ENCODE measurements around the gene RTP3.

The RTP3 gene

DNA sequence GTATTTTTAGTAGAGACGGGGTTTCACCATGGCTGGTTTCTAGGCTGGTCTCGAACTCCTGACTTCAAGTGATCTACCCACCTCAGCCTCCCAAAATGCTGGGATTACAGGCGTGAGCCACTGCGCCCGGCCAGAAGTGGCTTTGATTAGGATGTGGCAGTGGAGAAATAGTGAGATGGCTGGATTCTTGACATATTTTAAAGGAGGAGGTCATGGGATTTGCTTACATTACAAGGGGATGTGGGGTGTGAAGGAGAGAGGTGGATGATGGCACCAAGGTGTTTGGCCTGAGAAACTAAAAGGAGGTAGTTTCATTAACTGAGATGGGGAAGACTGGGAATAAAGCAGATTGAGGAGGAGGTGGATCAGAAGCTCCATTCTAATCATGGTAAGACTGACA, 18.1 kb upstream of the RTP3 start:
- H3K4me3 ChIP-seq (ENCODE audit: low read depth, low read length) = no peak overlapping the region
- ChIA-PET POLR2A (no interaction called here), CTCF (interaction anchor here (1.0 to 14.4 kb wide), 3 partner anchors 10 to 430 kb away, joined by 3 to 418 read pairs (median 23); no protein-coding TSS in a partner anchor)
- DNase-seq (ENCODE audit: low read depth, low spot score) = no peak
- TF ChIP-seq, protein P1, sequence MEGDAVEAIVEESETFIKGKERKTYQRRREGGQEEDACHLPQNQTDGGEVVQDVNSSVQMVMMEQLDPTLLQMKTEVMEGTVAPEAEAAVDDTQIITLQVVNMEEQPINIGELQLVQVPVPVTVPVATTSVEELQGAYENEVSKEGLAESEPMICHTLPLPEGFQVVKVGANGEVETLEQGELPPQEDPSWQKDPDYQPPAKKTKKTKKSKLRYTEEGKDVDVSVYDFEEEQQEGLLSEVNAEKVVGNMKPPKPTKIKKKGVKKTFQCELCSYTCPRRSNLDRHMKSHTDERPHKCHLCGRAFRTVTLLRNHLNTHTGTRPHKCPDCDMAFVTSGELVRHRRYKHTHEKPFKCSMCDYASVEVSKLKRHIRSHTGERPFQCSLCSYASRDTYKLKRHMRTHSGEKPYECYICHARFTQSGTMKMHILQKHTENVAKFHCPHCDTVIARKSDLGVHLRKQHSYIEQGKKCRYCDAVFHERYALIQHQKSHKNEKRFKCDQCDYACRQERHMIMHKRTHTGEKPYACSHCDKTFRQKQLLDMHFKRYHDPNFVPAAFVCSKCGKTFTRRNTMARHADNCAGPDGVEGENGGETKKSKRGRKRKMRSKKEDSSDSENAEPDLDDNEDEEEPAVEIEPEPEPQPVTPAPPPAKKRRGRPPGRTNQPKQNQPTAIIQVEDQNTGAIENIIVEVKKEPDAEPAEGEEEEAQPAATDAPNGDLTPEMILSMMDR (IDR thresholded peaks at IDR 0.05; ENCODE audit: insufficient read depth, low read length, missing control alignments) = no peak

DNA sequence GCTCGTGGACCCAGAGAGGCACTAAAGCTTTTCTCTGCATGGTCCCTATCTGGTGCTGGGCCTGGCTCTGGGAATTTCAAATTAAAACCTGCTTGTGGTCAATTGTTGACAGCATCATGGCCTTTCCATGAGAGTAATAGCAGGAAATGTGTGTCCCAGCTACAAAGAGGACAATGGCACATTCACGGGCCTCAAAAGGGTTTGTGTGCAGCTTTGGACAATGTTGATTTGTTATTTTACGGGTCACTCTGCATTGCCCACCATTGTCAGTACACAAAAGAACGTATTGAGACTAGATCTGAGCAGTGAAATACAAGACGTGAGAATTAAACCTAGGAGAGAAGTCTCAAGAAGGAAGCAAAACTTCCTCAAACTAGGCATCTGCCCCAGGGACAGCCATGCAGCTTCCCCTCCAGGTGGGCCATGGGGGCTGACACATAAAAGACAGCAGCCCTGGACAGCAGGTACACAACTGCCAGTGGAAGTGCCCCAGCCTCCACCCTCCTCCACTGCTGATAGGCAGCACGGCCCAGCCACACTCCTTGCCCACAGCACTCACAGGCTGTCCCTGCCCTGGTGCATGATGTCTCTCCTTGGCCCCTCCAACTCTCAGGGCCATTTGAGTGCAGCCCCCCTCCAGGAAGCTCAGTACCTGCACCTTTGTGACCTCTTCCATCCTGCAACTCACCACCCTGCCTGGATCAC, 17.1 kb upstream of the RTP3 start:
- ChIA-PET POLR2A (no interaction called here), CTCF (interaction anchor here (1.0 to 14.4 kb wide), 3 partner anchors 9 to 429 kb away, joined by 3 to 418 read pairs (median 23); no protein-coding TSS in a partner anchor)
- no peak for DNase-seq (ENCODE audit: low read depth, low spot score)
- TF ChIP-seq, protein P1 (IDR thresholded peaks at IDR 0.05; ENCODE audit: insufficient read depth, low read length, missing control alignments) = no peak
- no peak overlapping the region for H3K4me3 ChIP-seq (ENCODE audit: low read depth, low read length)

- H3K4me3 ChIP-seq (ENCODE audit: low read depth, low read length) = no peak overlapping the region
- ChIA-PET POLR2A (no interaction called here), CTCF (interaction anchor here (2.2 to 14.4 kb wide), 2 partner anchors 8 to 150 kb away, joined by 23 to 418 read pairs; no protein-coding TSS in a partner anchor)
- DNase-seq (ENCODE audit: low read depth, low spot score) = no peak
- TF ChIP-seq, protein P1 (IDR thresholded peaks at IDR 0.05; ENCODE audit: insufficient read depth, low read length, missing control alignments) = no peak
Observed at GRCh38 chr3:46481636-46482035, 16.1 kb upstream of the RTP3 start.

- DNase-seq (ENCODE audit: low read depth, low spot score) = no peak
- CTCF ChIA-PET = interaction anchor here (1.0 to 14.4 kb wide), 2 partner anchors 76 to 149 kb away, joined by 3 to 418 read pairs; no protein-coding TSS in a partner anchor
- POLR2A ChIA-PET = no interaction called here
- TF ChIP-seq, protein P1 (IDR thresholded peaks at IDR 0.05; ENCODE audit: insufficient read depth, low read length, missing control alignments) = no peak
- no peak overlapping the region for H3K4me3 ChIP-seq (ENCODE audit: low read depth, low read length)
Observed at GRCh38 chr3:46482632-46483350, 15.0 kb upstream of the RTP3 start.

GRCh38 chr3:46483825-46484224, 14.0 kb upstream of the RTP3 start:
- CTCF ChIA-PET = interaction anchor here (0.7 to 14.4 kb wide), 5 partner anchors 8 to 148 kb away, joined by 3 to 418 read pairs (median 3); no protein-coding TSS in a partner anchor
- POLR2A ChIA-PET = no interaction called here

More at GRCh38 chr3:46483825-46484224, 14.0 kb upstream of the RTP3 start:
- TF ChIP-seq, protein P1 (IDR thresholded peaks at IDR 0.05; ENCODE audit: insufficient read depth, low read length, missing control alignments) = no peak
- H3K4me3 ChIP-seq (ENCODE audit: low read depth, low read length) = no peak overlapping the region
- no peak for DNase-seq (ENCODE audit: low read depth, low spot score)
